K562 (cell line): Measurements from ENCODE around the gene TNFAIP1. TPM values are rescaled to one million over a fixed set of nuclear protein-coding genes. Genes with fewer than 3 reads are reported as not detected.

ENCODE experiments used
- ATAC-seq: fragments of 200-7000 bp; cut with Tn5 transposase; 3 replicates; pipeline ENCODE4 v1.9.1; 2020; ENCODE audit warnings: moderate library complexity
- BruUV-seq: library from RNA; stranded (reverse); fragments of 400-500 nt; replicated peaks from 2 replicates; lab custom pipeline; 2021; lab: Mats Ljungman, UMichigan
- CTCF ChIA-PET: fragments of 300-600 bp; formaldehyde crosslinking; extraction: SDS; loops from one replicate; lab custom pipeline; 2021; ENCODE audit warnings: low intra/inter-chr PET ratio; lab: Yijun Ruan, JAX
- POLR2A ChIA-PET: fragments of 300-600, 350-650 bp; sonication (Branson Sonifier 250); formaldehyde crosslinking; extraction: SDS; loops from one replicate; lab custom pipeline; 2021; ENCODE audit warnings: antibody characterized with exemption, inconsistent platforms; lab: Yijun Ruan, JAX
- DNase-seq, 4 experiments: peaks; one replicate each; pipeline versions ENCODE4 v3.0.0 to v3.0.0-alpha.2; 2011 to 2018; ENCODE audit warnings: low spot score in 3 of 4, mixed read lengths in 3 of 4; ENCODE audit errors: extremely low read depth in 1 of 4
- FAIRE-seq: peaks from 2 replicates; lab custom pipeline; 2011; peaks lifted over from hg19 to GRCh38; lab: Jason Lieb, UNC
- H2AFZ ChIP-seq: 2 replicates; pipeline ENCODE4 v1.6.0; 2011; ENCODE audit warnings: low read depth, low read length, control low read depth, inconsistent platforms
- H3K27ac ChIP-seq: fragments of 200-600 bp; 3 replicates; pipeline ENCODE4 v1.8.0; 2011; ENCODE audit warnings: low read depth, mild to moderate bottlenecking, control low read depth, inconsistent platforms, low read length, moderate library complexity, mixed read lengths; ENCODE audit errors: extremely low read depth
- H3K27me3 ChIP-seq, 2 experiments: fragments of 300-600 bp in 1 of 2; 2 replicates in 1 of 2; 3 replicates in 1 of 2; pipeline versions ENCODE4 v1.6.0 to v1.8.0; 2011; ENCODE audit warnings: inconsistent platforms in 2 of 2, low read length in 2 of 2, mild to moderate bottlenecking in 1 of 2, mixed read lengths in 1 of 2, moderate library complexity in 1 of 2; ENCODE audit not compliant: control insufficient read depth in 2 of 2, insufficient read depth in 2 of 2
- H3K36me3 ChIP-seq: fragments of 300-600 bp; 3 replicates; pipeline ENCODE4 v1.8.0; 2011; ENCODE audit warnings: mild to moderate bottlenecking, low read length, inconsistent platforms; ENCODE audit not compliant: control insufficient read depth, insufficient read depth
- H3K4me1 ChIP-seq, 2 experiments: fragments of 200-600 bp in 1 of 2; replicated peaks in 1 of 2; 2 replicates in 1 of 2; 3 replicates in 1 of 2; pipeline versions ENCODE4 v1.5.1 to v1.8.0; 2011; ENCODE audit warnings: inconsistent platforms in 2 of 2, low read length in 2 of 2, mild to moderate bottlenecking in 1 of 2, mixed read lengths in 1 of 2, moderate library complexity in 1 of 2; ENCODE audit not compliant: control insufficient read depth in 2 of 2, insufficient read depth in 2 of 2
- H3K4me2 ChIP-seq: 2 replicates; pipeline ENCODE4 v1.6.1; 2011; ENCODE audit warnings: low read length, control low read depth, inconsistent platforms, mixed read lengths; ENCODE audit not compliant: insufficient read depth
- H3K4me3 ChIP-seq: fragments of 200-600 bp; sonication (generic), shearing (Covaris generic); 2 replicates; pipeline ENCODE4 v1.5.1; 2016; ENCODE audit warnings: control low read depth, inconsistent platforms
- H3K79me2 ChIP-seq: fragments of 200-600 bp; 3 replicates; pipeline ENCODE4 v1.8.0; 2011; ENCODE audit warnings: low read length, inconsistent platforms; ENCODE audit not compliant: control insufficient read depth, insufficient read depth
- H3K9ac ChIP-seq, 2 experiments: 2 replicates each; pipeline versions ENCODE4 v1.6.0 to v1.6.1; 2011; ENCODE audit warnings: low read depth in 2 of 2, low read length in 2 of 2, control low read depth in 1 of 2, inconsistent platforms in 1 of 2, mild to moderate bottlenecking in 1 of 2, mixed read lengths in 1 of 2; ENCODE audit not compliant: insufficient read depth in 1 of 2
- H3K9me1 ChIP-seq: one replicate; pipeline ENCODE4 v1.6.0; 2011; ENCODE audit warnings: inconsistent platforms, mild to moderate bottlenecking, low read length, moderate library complexity; ENCODE audit not compliant: control insufficient read depth, insufficient read depth
- H3K9me3 ChIP-seq: replicated peaks from 2 replicates; pipeline ENCODE4 v1.5.1; 2011; ENCODE audit warnings: low read depth, low read length, inconsistent platforms; ENCODE audit not compliant: control insufficient read depth, insufficient read depth
- H4K20me1 ChIP-seq: replicated peaks from 2 replicates; pipeline ENCODE4 v1.6.1; 2011; ENCODE audit warnings: low read length, inconsistent platforms, mixed read lengths; ENCODE audit not compliant: control insufficient read depth, insufficient read depth
- FOXP1 ChIP-seq: sonication (generic); formaldehyde crosslinking; IDR thresholded peaks from 2 replicates; pipeline ENCODE4 v1.8.0; 2022; ENCODE audit warnings: mild to moderate bottlenecking, missing genetic modification reagents
- PURB ChIP-seq: sonication (generic); formaldehyde crosslinking; IDR thresholded peaks from 2 replicates; pipeline ENCODE4 v1.9.0; 2021; ENCODE audit warnings: low read depth, mild to moderate bottlenecking, missing genetic modification reagents
- ZNF134 ChIP-seq: fragments of 250-450 bp; sonication (Bioruptor Pico); conservative IDR thresholded peaks from 2 replicates; pipeline ENCODE4 v1.4.0; 2020
- WGBS: fragments of 100-300 bp; shearing (Covaris generic); methylation state at CpG from one replicate; pipeline ENCODE4 v1.1.6; 2016; ENCODE audit warnings: low coverage, mixed read lengths; ENCODE audit not compliant: insufficient coverage; ENCODE audit errors: missing lambda C conversion rate; 5-methylcytosine and 5-hydroxymethylcytosine counted together
- in situ Hi-C: fragments of 300-500 bp; cut with MboI; formaldehyde crosslinking; loops from 4 replicates; pipeline ENCODE4 v1.15.0; 2018; ENCODE audit warnings: inconsistent platforms, mixed read lengths
- intact Hi-C: fragments of 100-400 bp; cut with micrococcal nuclease; formaldehyde crosslinking; loops from 2 replicates; pipeline ENCODE4 v1.14.2; 2022
- polyA plus RNA-seq, 8 experiments: library from polyadenylated mRNA; depleted of rRNA in 4 of 8; stranded (reverse) in 5 of 8; unstranded in 3 of 8; fragments of >200 nt; fragmentation: Nextera tagmentation in 2 of 8; fragmentation: Illumina TruSeq in 1 of 8; extraction: Ambion mirVana in 2 of 8; extraction: Trizol in 1 of 8; gene quantifications; 2 replicates each; pipeline versions ENCODE4 v1.2.1 to v1.2.3, GENCODE V29; 2011 to 2014; ENCODE audit warnings: inconsistent platforms in 1 of 8, missing spikeins in 1 of 8
- total RNA-seq, 7 experiments: library from RNA; depleted of rRNA in 6 of 7; stranded (reverse); fragments of >200 nt in 6 of 7; fragmentation: Illumina TruSeq in 2 of 7; extraction: Trizol in 2 of 7; gene quantifications; 2 replicates each; pipeline versions ENCODE4 v1.2.1 to v1.2.3, GENCODE V29; 2011 to 2021; ENCODE audit warnings: low replicate concordance in 1 of 7
- TF ChIP-seq, protein P1 (sequence below): fragments of 450-650 bp; IDR thresholded peaks from 2 replicates; pipeline ENCODE4 v1.6.1; 2014; ENCODE audit warnings: low read depth, mild to moderate bottlenecking, moderate library complexity, borderline replicate concordance

TNFAIP1 gene
- total and polyA plus RNA-seq, 9 of the 15 experiments (the other 6 are each of a cell fraction or from before 2014, with no cell fraction given), result 2.1 to 20.1 (median 8.2) TPM

DNA sequence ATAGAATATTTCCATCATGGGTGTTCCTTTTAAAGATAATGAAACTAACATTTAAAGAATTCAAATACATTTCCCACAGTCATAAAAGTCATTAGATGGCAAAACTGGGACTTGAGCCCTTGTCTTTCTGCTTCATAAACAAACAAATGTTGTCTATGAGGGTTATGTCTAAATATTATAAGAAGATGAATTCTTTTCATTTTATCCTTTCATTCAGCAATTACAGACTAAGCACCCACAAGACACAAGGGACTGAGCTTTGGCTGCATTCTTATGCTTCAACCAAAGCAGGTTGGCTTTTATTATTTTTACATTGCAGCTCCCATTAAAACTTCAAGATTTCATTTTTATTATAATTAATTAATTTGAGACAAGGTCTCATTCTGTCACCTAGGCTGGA, 50.8 kb downstream of the TNFAIP1 start (continued):
- TF ChIP-seq ZNF134 (CRISPR knock-in tag) (no peak), PURB (no peak)

DNA sequence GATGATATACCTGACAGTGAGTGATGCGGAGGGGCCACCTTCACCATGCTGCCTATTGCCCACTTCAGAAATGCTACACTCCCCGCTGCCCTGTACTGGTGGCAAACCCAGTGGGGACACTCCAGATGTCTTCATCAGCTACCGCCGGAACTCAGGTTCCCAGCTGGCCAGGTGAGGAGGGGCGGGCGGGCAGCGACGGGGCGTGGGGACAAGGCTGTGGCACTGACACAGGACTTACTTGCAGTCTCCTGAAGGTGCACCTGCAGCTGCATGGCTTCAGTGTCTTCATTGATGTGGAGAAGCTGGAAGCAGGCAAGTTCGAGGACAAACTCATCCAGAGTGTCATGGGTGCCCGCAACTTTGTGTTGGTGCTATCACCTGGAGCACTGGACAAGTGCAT, 52.5 kb downstream of the TNFAIP1 start:
- no peak for ATAC-seq
- Histone ChIP-seq H3K4me1 (peaks cover 12 to 23% of the 10 kb centered on the region in 2 experiments; a peak in 4 of 5 replicates), H3K4me2 (no peak overlapping the region), H3K9ac (no peak overlapping the region), H4K20me1 (no peaks in the 10 kb centered on the region), H3K4me3 (no peak overlapping the region), H3K9me1 (no peaks in the 10 kb centered on the region), H3K27ac (no peak overlapping the region), H3K79me2 (no peaks in the 10 kb centered on the region), H3K36me3 (no peaks in the 10 kb centered on the region), H3K9me3 (no peaks in the 10 kb centered on the region), H2AFZ (no peak overlapping the region), H3K27me3 (peaks cover 11 to 35% of the 10 kb centered on the region in 2 experiments; a peak in 3 of 5 replicates)
- FAIRE-seq, result no peak
- WGBS, result 29% methylated on average over 7 of the region's 11 CpGs
- intact Hi-C loops (no loop called here), in situ Hi-C loops (no loop called here)
- no peak for TF ChIP-seq FOXP1 (CRISPR knock-in tag)
- TF ChIP-seq, protein P1, sequence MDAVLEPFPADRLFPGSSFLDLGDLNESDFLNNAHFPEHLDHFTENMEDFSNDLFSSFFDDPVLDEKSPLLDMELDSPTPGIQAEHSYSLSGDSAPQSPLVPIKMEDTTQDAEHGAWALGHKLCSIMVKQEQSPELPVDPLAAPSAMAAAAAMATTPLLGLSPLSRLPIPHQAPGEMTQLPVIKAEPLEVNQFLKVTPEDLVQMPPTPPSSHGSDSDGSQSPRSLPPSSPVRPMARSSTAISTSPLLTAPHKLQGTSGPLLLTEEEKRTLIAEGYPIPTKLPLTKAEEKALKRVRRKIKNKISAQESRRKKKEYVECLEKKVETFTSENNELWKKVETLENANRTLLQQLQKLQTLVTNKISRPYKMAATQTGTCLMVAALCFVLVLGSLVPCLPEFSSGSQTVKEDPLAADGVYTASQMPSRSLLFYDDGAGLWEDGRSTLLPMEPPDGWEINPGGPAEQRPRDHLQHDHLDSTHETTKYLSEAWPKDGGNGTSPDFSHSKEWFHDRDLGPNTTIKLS, result no peak
- POLR2A ChIA-PET, result interaction anchor here (0.6 to 1.1 kb wide), 2 partner anchors 17 to 474 kb away, joined by 3 to 4 read pairs; no protein-coding TSS in a partner anchor
- BruUV-seq, result no TSS peak
- DNase-seq, result no peak
- CTCF ChIA-PET, result interaction anchor here (0.6 kb wide), 1 partner anchor 161 kb away, joined by 3 read pairs; no protein-coding TSS in a partner anchor
